ENCODE data around the gene DRAM1. TPM values are rescaled to one million over a fixed set of nuclear protein-coding genes. Genes with fewer than 3 reads are reported as not detected.

DRAM1 gene
- total and polyA plus RNA-seq, 2 of the 4 experiments (the other 2 are of a cell fraction): 20.0 to 27.2 TPM

GRCh38 chr12:101854747-101855146, 22.6 kb upstream of the DRAM1 start:
- CTCF ChIA-PET: interaction anchor here (0.6 kb wide), 1 partner anchor 273 kb away, joined by 6 read pairs; no protein-coding TSS in a partner anchor
- peak overlapping the region; percentile 68 for H2AFZ ChIP-seq (replicated peaks; ENCODE audit: low read length, poor library complexity)

More at GRCh38 chr12:101854747-101855146, 22.6 kb upstream of the DRAM1 start:
- Histone ChIP-seq H3K4me1 (ENCODE audit: control insufficient read depth, insufficient read depth, low read length) (peaks cover 20% of the 10 kb centered on the region), H2BK15ac (ENCODE audit: low read depth, low read length) (peak overlapping the region; percentile 95; the same call in 2 of the 3 replicates), H2BK120ac (ENCODE audit: low read depth, low read length) (peak overlapping the region; percentile 98), H4K8ac (ENCODE audit: low read depth in 2 of 2, low read length in 2 of 2) (peak overlapping the region; percentile 78 to 98; a peak in 3 of 4 replicates), H2BK20ac (ENCODE audit: low read depth, low read length) (peak overlapping the region; percentile 98), H3K9me3 (ENCODE audit: control insufficient read depth, insufficient read depth, low read length) (no peaks in the 10 kb centered on the region), H4K5ac (ENCODE audit: low read depth, low read length) (peak overlapping the region; percentile 85), H3K27me3 (ENCODE audit: control insufficient read depth, insufficient read depth, low read length) (no peaks in the 10 kb centered on the region), H3K4ac (ENCODE audit: low read depth, low read length) (peak overlapping the region; percentile 93), H3K9ac (ENCODE audit: low read depth, low read length) (no peak overlapping the region), H3K79me1 (ENCODE audit: low read depth in 1 of 2, low read length in 2 of 2) (no peaks in the 10 kb centered on the region), H3K23ac (ENCODE audit: low read depth, low read length) (peak overlapping the region; percentile 47; the same call in 1 of the 2 replicates), H4K91ac (ENCODE audit: insufficient read depth, low read depth, low read length) (peak overlapping the region; percentile 89), H2AK9ac (replicated peaks; ENCODE audit: low read depth, low read length, poor library complexity) (peak overlapping the region; percentile 70), H2AK5ac (ENCODE audit: low read depth, low read length) (peak overlapping the region; percentile 77), H3K56ac (ENCODE audit: extremely low read depth, insufficient read depth, low read length) (no peak overlapping the region), H3K36me3 (ENCODE audit: control insufficient read depth, insufficient read depth, low read length) (no peaks in the 10 kb centered on the region), H3K4me3 (ENCODE audit: insufficient read depth, low read depth, low read length) (no peak overlapping the region), H3K14ac (replicated peaks; ENCODE audit: low read depth, low read length) (peak overlapping the region; percentile 95), H2BK5ac (ENCODE audit: low read depth, low read length, poor library complexity, severe bottlenecking) (peak overlapping the region; percentile 94), H3K9me1 (ENCODE audit: insufficient read depth, low read length) (peaks cover 8% of the 10 kb centered on the region; the same call in 1 of the 2 replicates), H3K4me2 (ENCODE audit: low read depth, low read length) (no peak overlapping the region), H3K18ac (ENCODE audit: low read depth, low read length) (peak overlapping the region; percentile 93), H3K27ac (ENCODE audit: insufficient read depth, low read length) (peak overlapping the region; percentile 79; the same call in 1 of the 2 replicates), H4K20me1 (ENCODE audit: insufficient read depth, low read length) (no peaks in the 10 kb centered on the region)
- in situ Hi-C loops (cut with MboI; ENCODE audit: low sequenced_read_pairs) (no loop called here), intact Hi-C loops (cut with micrococcal nuclease) (no loop called here), dilution Hi-C loops (cut with HindIII; ENCODE audit: low sequenced_read_pairs, unreplicated experiment) (no loop called here)
- WGBS, 2 experiments (ENCODE audit: extremely low coverage in 2 of 2, insufficient read length in 1 of 2): 86% methylated on average over 1 of the region's 1 CpG; no CpG with 5 or more reads in 1 of the 2 experiments
- ATAC-seq (ENCODE audit: low read depth): no peak
- DNase-seq: no peak
- POLR2A ChIA-PET (ENCODE audit: unreplicated experiment): interaction anchor here (0.6 kb wide), 1 partner anchor 1529 kb away, joined by 3 read pairs; no protein-coding TSS in a partner anchor
- no TSS peak for BruUV-seq (replicated peaks)
- TF ChIP-seq RCOR1 (IDR thresholded peaks at IDR 0.05; ENCODE audit: insufficient replicate concordance, low read length) (no peak), CTCF (conservative IDR thresholded peaks at IDR 0.05; ENCODE audit: low read depth, low read length) (no peak)

Measured in IMR-90 (cell line).